HK-2 (cell line): ENCODE data around the gene CDH11.

Experiments
- DNase-seq: peaks from one replicate; pipeline ENCODE4 v3.0.0-alpha.2; 2018; ENCODE audit not compliant: unreplicated experiment

Gene CDH11

GRCh38 chr16:64916051-64916450 lies 205.8 kb downstream of the CDH11 start:
- no peak for DNase-seq

DNA sequence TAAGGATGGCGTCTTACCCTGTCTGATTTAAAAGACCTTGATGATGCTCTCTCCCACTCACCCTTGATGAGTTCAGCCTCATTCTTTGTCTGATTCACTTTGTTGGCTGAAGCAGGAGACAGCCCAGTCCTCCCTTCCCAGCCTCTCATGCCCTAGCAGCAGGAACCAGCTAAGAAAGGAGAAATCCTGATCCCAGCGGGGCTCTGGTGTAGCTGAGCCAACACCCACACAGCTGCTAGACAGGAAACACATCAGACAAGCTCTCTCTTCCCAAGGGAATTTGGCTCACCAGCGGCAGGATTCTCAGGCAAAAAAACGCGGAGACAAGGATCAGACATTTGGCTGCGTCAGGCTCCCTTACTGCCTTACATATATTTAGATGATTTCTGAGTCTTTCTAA lies 211.5 kb downstream of the CDH11 start:
- DNase-seq = no peak

DNA sequence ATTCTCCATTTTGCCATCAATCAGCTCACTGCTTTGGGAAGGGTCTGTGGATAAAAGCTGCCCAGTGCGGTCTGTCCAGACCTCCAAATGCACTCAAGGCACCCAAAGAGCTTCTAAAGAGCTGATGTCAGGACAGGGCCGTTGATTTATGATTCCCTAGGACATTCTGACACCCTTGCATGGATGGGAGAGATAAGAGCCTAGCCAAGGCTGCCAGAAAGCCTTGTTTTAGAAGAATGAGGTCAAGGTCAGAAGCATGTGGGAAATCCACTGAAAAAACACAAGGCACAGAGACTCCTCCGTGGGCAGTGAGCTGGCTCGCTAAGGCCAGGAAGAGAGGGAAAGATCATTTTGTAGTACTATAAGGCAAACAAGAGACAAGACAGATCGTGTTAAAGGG lies 214.0 kb downstream of the CDH11 start:
- DNase-seq = no peak

GRCh38 chr16:64903770-64904169 lies 218.1 kb downstream of the CDH11 start:
- DNase-seq = no peak

- no peak for DNase-seq
These were observed 221.3 kb downstream of the CDH11 start for GRCh38 chr16:64900517-64900916.

- no peak for DNase-seq
These were observed 221.8 kb downstream of the CDH11 start for GRCh38 chr16:64900019-64900418.

GRCh38 chr16:64898159-64898558 lies 223.7 kb downstream of the CDH11 start:
- no peak for DNase-seq
